ENCODE measurements around the gene KCNQ1.

GRCh38 chr11:2831781-2832532 lies 387.1 kb downstream of the KCNQ1 start:
- TF ChIP-seq CTCF (IDR thresholded peaks at IDR 0.05; ENCODE audit: insufficient read depth, low read length, poor library complexity, severe bottlenecking) (no peak), EZH2phosphoT487 (conservative IDR thresholded peaks at IDR 0.05; ENCODE audit: low read length) (no peak)
